Stimulated activated CD8-positive, alpha-beta memory T cell treated with anti-CD3 and anti-CD28 coated beads, Interleukin-12 subunit alpha, Interleukin-12 subunit beta, amount 100 ng/mL, for 1 hour (primary cell): ENCODE measurements around the gene ZBTB40.

Experiments used
- DNase-seq: peaks from one replicate; pipeline ENCODE4 v3.0.0-alpha.2; 2020; ENCODE audit warnings: low read depth

Gene ZBTB40

GRCh38 chr1:22503721-22504410, 52.2 kb downstream of the ZBTB40 start:
- DNase-seq, result no peak

GRCh38 chr1:22506130-22506692, 54.6 kb downstream of the ZBTB40 start:
- no peak for DNase-seq

- DNase-seq, result no peak
These were observed 55.9 kb downstream of the ZBTB40 start for GRCh38 chr1:22507587-22507986.

- no peak for DNase-seq
These were observed 56.7 kb downstream of the ZBTB40 start for GRCh38 chr1:22508329-22508728.

- DNase-seq, result no peak
These were observed 57.3 kb downstream of the ZBTB40 start for GRCh38 chr1:22508991-22509390.

DNA sequence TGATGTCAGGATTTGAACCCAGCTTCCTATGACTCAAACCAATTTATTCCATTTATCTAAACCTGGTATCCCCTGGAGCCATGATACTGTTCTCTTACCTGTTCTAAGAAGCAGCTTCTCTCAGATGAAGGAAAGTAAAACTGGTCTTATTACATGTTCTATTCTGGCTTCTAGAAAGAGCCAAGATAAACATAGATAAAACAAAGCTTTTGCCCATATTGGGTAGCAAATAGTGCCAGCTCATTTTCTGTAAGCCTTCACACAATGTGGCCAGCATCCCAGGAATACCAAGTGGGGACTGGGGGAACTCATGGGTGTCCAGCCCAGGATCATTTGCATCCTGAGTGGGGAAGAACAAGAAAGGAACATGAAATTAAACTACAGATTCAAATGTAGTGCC, 58.2 kb downstream of the ZBTB40 start:
- DNase-seq, result no peak

DNA sequence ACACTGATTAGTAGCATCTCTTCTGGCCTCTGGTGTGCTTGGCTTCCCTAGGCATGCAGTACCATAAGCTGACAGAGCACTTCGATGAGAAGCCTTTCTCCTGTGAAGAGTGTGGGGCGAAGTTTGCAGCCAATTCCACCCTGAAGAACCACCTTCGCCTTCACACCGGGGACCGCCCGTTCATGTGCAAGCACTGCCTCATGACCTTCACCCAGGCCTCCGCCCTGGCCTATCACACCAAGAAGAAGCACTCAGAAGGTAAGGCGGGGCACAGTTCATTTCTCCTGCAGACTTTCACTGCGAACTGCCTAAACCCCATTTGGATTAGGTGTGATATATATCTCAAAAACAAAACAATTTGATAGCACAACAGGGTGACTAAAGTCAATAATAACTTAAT, 61.2 kb downstream of the ZBTB40 start:
- no peak for DNase-seq

GRCh38 chr1:22516906-22517571, 65.4 kb downstream of the ZBTB40 start:
- no peak for DNase-seq

- DNase-seq, result no peak
These were observed 66.3 kb downstream of the ZBTB40 start for GRCh38 chr1:22517956-22518355.

DNA sequence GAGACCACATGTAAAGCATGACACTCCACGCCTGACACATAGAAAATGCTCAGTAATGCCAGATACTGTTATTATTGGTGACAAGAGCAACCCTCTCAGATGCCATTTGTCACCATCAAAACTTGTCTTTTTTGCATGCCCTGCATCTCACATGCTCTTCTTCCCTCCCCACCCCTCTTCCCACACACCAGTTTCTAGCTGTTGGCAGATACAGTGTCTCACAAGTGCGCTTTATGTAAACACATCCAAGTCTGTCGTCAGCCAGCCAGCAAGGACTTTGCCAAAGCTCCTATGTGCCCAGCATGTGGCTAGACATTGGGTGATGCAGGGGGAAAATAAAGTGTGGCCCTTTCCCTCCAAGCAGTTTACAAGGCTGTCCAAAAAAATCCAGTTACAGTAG, 66.7 kb downstream of the ZBTB40 start:
- no peak for DNase-seq

GRCh38 chr1:22520871-22521270, 69.2 kb downstream of the ZBTB40 start:
- no peak for DNase-seq

- DNase-seq, result no peak
These were observed 70.0 kb downstream of the ZBTB40 start for GRCh38 chr1:22521692-22522091.

- no peak for DNase-seq
These were observed 70.6 kb downstream of the ZBTB40 start for GRCh38 chr1:22522221-22522743.

- no peak for DNase-seq
These were observed 72.8 kb downstream of the ZBTB40 start for GRCh38 chr1:22524481-22524880.

DNA sequence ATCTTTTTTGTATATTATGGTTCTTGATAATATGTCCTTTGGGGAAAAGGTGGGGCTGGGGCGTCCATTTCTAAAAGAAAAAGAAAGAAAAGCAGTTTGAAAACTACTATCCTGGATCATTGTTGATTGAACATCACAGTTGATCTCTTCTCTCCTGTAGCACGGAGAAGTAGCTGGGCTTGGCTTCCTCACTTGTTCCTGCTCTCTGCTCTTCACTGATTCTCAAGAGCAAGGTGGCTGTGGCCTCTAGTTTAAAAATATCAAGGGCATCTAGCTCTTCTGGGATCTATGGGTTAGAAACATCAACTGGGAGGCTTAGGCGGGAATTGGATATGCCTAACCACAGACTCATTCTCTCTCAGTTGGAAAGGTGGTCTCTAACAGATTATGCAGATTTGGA, 73.6 kb downstream of the ZBTB40 start:
- no peak for DNase-seq

GRCh38 chr1:22525646-22526045, 74.0 kb downstream of the ZBTB40 start:
- no peak for DNase-seq

- DNase-seq, result no peak
These were observed 74.4 kb downstream of the ZBTB40 start for GRCh38 chr1:22526098-22526497.

DNA sequence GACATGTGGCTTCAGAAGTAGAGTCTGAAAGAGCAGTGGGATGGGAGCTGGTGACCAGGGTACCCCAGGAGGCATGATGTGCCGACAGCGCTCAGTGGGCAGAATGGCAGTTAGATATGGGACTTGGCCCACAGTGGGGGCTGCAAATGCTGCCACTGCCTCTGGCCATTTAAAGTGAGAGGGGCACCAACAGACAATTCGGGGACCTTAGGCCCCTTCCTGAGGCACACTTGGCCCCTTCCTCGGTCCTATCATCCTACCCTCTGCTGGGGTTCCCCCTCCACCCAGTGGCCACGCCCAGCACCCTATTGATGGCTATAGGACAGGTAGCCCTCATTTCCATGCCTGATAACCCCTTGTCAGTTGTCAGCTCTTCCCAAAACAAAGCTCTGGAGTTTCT, 75.0 kb downstream of the ZBTB40 start:
- no peak for DNase-seq

GRCh38 chr1:22527122-22527521, 75.5 kb downstream of the ZBTB40 start:
- DNase-seq, result no peak

DNA sequence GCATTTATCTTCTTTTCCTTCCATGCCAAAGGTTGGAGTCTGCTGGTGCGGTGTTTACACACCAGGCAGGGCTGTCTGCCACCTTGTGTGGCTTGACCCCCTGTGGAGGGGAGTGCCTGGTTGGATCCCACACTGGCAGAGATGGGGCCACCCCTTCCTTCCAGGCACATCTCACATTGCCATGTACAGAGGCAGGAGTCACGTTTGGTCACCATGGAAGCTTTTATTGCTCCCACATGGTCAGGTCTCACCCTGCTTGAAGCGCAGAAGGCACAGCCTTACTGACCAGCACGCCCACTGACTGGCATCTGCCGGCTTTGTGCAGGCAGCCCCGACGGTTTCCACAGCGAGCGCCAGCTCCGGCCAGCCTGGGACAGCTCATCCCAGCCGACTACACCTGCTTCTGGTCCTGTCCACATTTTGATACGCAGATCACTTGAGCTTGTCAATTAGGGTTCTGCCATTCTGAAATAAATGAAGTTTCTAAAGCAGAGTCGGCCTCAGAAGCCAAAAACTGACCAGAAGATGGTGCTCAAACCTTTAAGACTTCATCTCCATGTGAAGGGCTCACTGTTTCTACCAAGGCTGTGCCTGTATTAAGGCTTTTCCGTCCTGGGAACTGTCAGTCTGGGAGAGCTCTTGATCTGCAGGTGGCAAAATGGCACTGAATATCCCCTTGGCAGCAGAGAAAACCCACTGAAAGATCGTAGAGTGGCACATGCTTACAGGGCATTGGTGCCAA, 76.1 kb downstream of the ZBTB40 start:
- no peak for DNase-seq

- DNase-seq, result no peak
These were observed 76.8 kb downstream of the ZBTB40 start for GRCh38 chr1:22528451-22528850.

GRCh38 chr1:22529901-22530621, 78.4 kb downstream of the ZBTB40 start:
- no peak for DNase-seq
